Upper lobe of left lung (tissue), 4 donors: ENCODE data around the gene HSDL2.

ENCODE experiments used
- CTCF ChIP-seq, 6 experiments: fragments of 450-650 bp in 4 of 6; fragments of 200-600 bp in 2 of 6; sonication (generic) in 2 of 6; IDR thresholded peaks; one replicate each; pipeline ENCODE4 v1.5.1; 2016 to 2019; ENCODE audit warnings: antibody characterized with exemption in 6 of 6
- POLR2A ChIP-seq, 4 donors: fragments of 450-650 bp; IDR thresholded peaks; one replicate each; pipeline ENCODE4 v1.5.1; 2016 to 2017; ENCODE audit warnings: antibody characterized with exemption in 4 of 4, mild to moderate bottlenecking in 2 of 4

- no peak for TF ChIP-seq CTCF (IDR thresholded peaks at IDR 0.05)
- TF ChIP-seq POLR2A (IDR thresholded peaks at IDR 0.05) = no peak
These were observed 105.7 kb downstream of the HSDL2 start for GRCh38 chr9:112485574-112485973.
